Natural killer cell treated with Interleukin-12 subunit alpha and Interleukin-12 subunit beta and Interleukin-15 and Interleukin-18, amount 100 ng/mL, for 72 hours (primary cell): ENCODE results near the gene ZNF335. TPM values are rescaled to one million over a fixed set of nuclear protein-coding genes. Genes with fewer than 3 reads are reported as not detected.

Source experiments
- ATAC-seq, 2 donors: fragments of 150-1000 bp; cut with Tn5 transposase in 1 of 2; sonication (Bioruptor Pico), chemical (Tn5 transposase) in 1 of 2; 2 replicates each; pipeline ENCODE4 v1.10.0; 2021
- DNase-seq: peaks from one replicate; pipeline ENCODE4 v3.0.0; 2022; ENCODE audit warnings: low spot score
- H3K27ac Mint-ChIP-seq, 2 donors: 1 replicate in 1 of 2; 2 replicates in 1 of 2; pipeline ENCODE4 v1.8.0; 2022; ENCODE audit warnings: mixed read lengths in 2 of 2, mild to moderate bottlenecking in 1 of 2, moderate library complexity in 1 of 2
- H3K27me3 Mint-ChIP-seq, 2 donors: 1 replicate in 1 of 2; 2 replicates in 1 of 2; pipeline ENCODE4 v1.8.0; 2022; ENCODE audit warnings: mixed read lengths in 2 of 2
- H3K36me3 Mint-ChIP-seq: one replicate; pipeline ENCODE4 v1.8.0; 2022; ENCODE audit warnings: mixed read lengths
- H3K4me1 Mint-ChIP-seq, 2 donors: 1 replicate in 1 of 2; 2 replicates in 1 of 2; pipeline ENCODE4 v1.8.0; 2022; ENCODE audit warnings: low read depth in 2 of 2, mixed read lengths in 2 of 2, mild to moderate bottlenecking in 1 of 2
- H3K4me3 Mint-ChIP-seq: one replicate; pipeline ENCODE4 v1.8.0; 2022; ENCODE audit warnings: mixed read lengths
- H3K9me3 Mint-ChIP-seq: 2 replicates; pipeline ENCODE4 v1.8.0; 2022; ENCODE audit warnings: mixed read lengths
- total RNA-seq, 2 donors: library from RNA; stranded (reverse); gene quantifications; one replicate each; pipeline ENCODE4 v1.2.3, GENCODE V29; 2022

ZNF335 gene
- total RNA-seq, 2 donors from 2014 or later = 44.4 to 62.6 TPM

GRCh38 chr20:45918779-45919537 lies 53.0 kb downstream of the ZNF335 start:
- Mint-ChIP-seq H3K36me3 (no peaks in the 10 kb centered on the region), H3K4me3 (no peak overlapping the region), H3K27me3 (peaks cover 20 to 21% of the 10 kb centered on the region in 2 donors), H3K9me3 (no peaks in the 10 kb centered on the region), H3K27ac (no peak overlapping the region), H3K4me1 (no peaks in the 10 kb centered on the region)
- ATAC-seq = no peak
- DNase-seq = no peak

GRCh38 chr20:45918182-45918737 lies 53.7 kb downstream of the ZNF335 start:
- Mint-ChIP-seq H3K27me3 (peaks cover 20 to 21% of the 10 kb centered on the region in 2 donors), H3K27ac (no peak overlapping the region), H3K4me1 (no peaks in the 10 kb centered on the region), H3K36me3 (no peaks in the 10 kb centered on the region), H3K9me3 (no peaks in the 10 kb centered on the region), H3K4me3 (no peak overlapping the region)
- DNase-seq (no peak), ATAC-seq (no peak)

GRCh38 chr20:45917790-45918141 lies 54.2 kb downstream of the ZNF335 start:
- Mint-ChIP-seq H3K36me3 (no peaks in the 10 kb centered on the region), H3K27ac (no peak overlapping the region), H3K4me1 (no peaks in the 10 kb centered on the region), H3K27me3 (peaks cover 20 to 21% of the 10 kb centered on the region in 2 donors), H3K4me3 (no peak overlapping the region), H3K9me3 (no peaks in the 10 kb centered on the region)
- ATAC-seq = no peak
- DNase-seq = no peak

DNA sequence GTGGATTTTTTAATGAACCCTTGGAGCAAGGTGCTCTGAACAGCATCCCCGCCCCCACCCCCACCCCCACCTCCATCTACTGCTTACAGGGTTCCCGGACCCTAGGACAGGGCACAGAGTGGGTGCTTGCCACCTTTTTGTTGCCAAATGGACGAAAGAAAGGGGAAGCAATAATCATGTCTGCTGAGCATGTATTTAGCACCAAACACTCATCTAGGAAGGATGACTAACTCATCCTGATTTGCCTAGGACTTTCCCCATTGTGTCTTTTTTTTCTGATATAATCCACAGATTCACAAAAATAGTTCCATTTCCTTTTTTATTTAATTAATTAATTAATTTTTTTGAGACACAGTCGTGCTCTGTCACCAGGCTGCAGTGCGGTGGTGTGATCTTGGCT lies 58.9 kb downstream of the ZNF335 start:
- peaks cover 9 to 12% of the 10 kb centered on the region in 2 donors for H3K27me3 Mint-ChIP-seq
- no peak overlapping the region for H3K27ac Mint-ChIP-seq
- no peak for DNase-seq
- peaks cover 2% of the 10 kb centered on the region for H3K9me3 Mint-ChIP-seq
- H3K4me1 Mint-ChIP-seq = peaks cover 8 to 22% of the 10 kb centered on the region in 2 donors
- no peaks in the 10 kb centered on the region for H3K36me3 Mint-ChIP-seq
- H3K4me3 Mint-ChIP-seq = no peak overlapping the region
- no peak for ATAC-seq

DNA sequence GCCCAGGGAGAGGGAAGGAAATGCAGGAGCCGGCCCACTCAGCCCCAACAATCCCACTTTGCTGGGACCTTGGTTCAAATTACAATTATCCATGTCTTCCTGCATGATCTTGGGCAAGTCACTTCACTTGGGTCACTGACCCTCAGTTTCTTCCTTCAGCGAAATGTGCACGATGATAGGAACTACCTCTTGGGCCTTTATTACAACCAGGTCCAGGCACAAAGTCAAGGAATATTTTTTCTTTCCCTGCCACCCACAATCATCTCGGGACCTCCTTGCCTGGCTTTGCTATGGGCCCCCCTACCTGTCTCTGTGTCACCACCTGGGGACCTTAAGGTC lies 59.7 kb downstream of the ZNF335 start:
- Mint-ChIP-seq H3K27me3 (peaks cover 6 to 12% of the 10 kb centered on the region in 2 donors), H3K36me3 (no peaks in the 10 kb centered on the region), H3K4me1 (peaks cover 8 to 25% of the 10 kb centered on the region in 2 donors), H3K9me3 (peaks cover 2% of the 10 kb centered on the region), H3K27ac (no peak overlapping the region), H3K4me3 (peak overlapping the region; percentile 68)
- no peak for DNase-seq
- ATAC-seq = no peak

DNA sequence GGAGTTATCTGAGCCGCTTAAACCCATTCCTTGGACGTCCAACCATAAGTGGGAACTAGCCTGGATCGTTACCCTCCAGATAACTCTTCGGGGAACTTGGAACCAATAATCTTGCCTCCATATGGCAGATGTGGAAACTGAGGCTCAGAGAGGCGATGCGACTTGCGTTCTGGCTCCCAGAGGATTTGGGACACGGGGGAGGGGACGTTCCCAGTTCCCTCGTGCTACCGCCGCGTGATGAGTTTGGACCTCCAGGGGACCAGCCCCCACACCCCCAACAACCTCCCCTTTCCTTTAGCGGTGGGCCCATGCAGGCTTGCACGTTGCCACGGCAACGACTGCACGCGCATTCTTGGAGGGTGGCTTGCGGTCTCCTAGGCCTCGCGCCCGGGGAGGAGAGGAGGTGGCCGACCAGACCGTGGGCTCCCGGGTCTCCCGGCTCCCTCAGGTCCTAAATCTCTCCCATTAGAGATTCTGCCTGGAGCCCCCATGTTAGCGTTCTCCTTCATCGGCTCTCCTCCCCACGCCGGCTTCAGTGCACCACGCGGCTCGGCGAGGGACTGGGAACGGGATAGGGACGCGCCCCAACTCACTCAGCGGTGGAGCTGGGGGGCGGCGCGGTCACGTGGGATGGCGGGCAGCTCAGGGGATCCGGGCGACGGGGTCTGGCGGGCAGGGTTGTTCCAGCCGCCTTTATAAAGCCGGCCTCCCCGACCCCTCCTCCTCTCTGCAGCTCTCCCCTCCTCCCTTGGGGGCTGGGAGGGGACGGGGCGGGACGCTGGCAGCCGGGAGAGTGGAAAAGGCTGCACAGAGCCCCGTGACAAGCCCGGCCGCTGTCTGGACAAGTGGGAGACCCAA lies 60.3 kb downstream of the ZNF335 start, which contains the start of gene PLTP:
Gene PLTP (minus strand): TSS at position 670 of the 858 bp plus-strand sequence. CDS start 703 bp downstream, outside the sequence.
- DNase-seq (no peak), ATAC-seq (no peak)
- Mint-ChIP-seq H3K4me1 (peaks cover 8 to 25% of the 10 kb centered on the region in 2 donors), H3K4me3 (peak within 1 kb of the TSS; percentile 68), H3K9me3 (peaks cover 2% of the 10 kb centered on the region), H3K36me3 (no peaks in the 10 kb centered on the region), H3K27me3 (peaks cover 6 to 12% of the 10 kb centered on the region in 2 donors), H3K27ac (peak within 1 kb of the TSS; percentile 54 to 78)

- H3K4me3 Mint-ChIP-seq = peak overlapping the region; percentile 68
- H3K27me3 Mint-ChIP-seq = peaks cover 2 to 7% of the 10 kb centered on the region in 2 donors
- H3K9me3 Mint-ChIP-seq = peaks cover 2% of the 10 kb centered on the region
- ATAC-seq (peak; percentile 97 to 98), DNase-seq (peak; percentile 97)
- H3K4me1 Mint-ChIP-seq = peaks cover 8 to 25% of the 10 kb centered on the region in 2 donors
- H3K27ac Mint-ChIP-seq = peak overlapping the region; percentile 54 to 78
- H3K36me3 Mint-ChIP-seq = no peaks in the 10 kb centered on the region
These were observed 61.1 kb downstream of the ZNF335 start for GRCh38 chr20:45910670-45911485.

DNA sequence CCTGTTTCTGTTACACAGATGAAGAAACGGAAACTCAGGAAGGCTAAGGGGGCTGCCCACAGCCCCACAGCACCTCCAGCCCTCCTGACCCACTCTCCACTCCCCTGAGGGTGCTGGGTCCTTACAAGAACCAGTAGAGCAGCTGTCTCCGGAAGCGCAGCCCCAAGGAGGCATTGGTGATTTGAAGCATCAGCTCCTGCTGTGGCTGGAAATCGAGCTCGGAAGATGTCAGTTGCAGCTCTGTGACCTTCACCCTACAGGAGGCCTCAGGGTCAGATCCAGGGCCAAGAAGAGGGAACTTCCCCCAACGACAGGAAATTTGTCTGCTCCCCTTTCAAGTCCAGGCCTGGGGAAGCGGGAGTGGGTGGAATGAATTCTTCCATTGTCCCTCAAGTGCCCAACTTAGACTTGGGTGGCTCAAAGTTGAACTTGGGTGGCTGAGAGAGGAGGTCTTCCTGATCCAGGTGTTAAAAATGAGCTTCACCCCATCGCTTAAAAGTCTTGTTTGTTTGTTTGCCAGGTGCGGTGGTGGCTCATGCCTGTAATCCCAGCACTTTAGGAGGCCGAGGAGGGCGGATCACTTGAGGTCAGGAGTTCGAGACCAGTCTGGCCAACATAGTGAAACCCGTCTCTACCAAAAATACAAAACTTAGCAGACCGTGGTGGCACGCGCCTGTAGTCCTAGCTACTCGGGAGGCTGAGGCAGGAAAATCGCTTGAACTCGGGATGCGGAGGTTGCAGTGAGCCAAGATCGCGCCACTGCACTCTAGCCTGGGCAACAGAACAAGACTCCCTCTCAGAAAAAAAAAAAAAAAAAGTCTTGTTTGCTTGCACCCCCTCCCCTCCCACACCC lies 62.0 kb downstream of the ZNF335 start:
- Mint-ChIP-seq H3K27me3 (peaks cover 2 to 5% of the 10 kb centered on the region in 2 donors), H3K9me3 (peaks cover 2% of the 10 kb centered on the region), H3K27ac (peak overlapping the region; percentile 54 to 78), H3K4me1 (peaks cover 8 to 25% of the 10 kb centered on the region in 2 donors), H3K36me3 (no peaks in the 10 kb centered on the region), H3K4me3 (peak overlapping the region; percentile 68)
- ATAC-seq (no peak), DNase-seq (no peak)

DNA sequence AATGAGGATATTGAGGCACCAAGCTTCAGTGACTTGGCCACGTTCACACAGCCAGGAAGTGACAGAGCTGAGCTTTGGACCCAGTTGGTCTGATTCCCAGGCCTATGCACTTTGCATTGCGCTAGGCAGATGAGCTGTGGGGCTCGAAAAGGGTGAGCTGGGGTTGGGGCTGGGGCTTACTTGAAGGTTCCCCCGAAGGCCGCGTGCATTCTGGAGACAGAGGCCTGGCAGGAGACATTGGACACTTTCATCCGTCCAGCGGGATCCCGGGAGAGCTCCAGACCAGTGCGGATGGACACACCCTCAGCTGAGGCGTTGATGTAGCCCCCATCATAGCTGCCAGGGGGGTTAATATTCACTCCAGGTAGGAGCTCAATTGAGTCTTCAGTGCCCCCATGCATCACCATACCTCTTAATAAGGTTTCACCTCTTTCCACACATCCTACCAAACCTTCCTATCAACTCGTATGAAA lies 62.6 kb downstream of the ZNF335 start:
- peaks cover 0 to 2% of the 10 kb centered on the region in 2 donors for H3K27me3 Mint-ChIP-seq
- H3K4me3 Mint-ChIP-seq = no peak overlapping the region
- ATAC-seq (no peak), DNase-seq (no peak)
- peaks cover 8 to 25% of the 10 kb centered on the region in 2 donors for H3K4me1 Mint-ChIP-seq
- no peak overlapping the region for H3K27ac Mint-ChIP-seq
- H3K9me3 Mint-ChIP-seq = peaks cover 2% of the 10 kb centered on the region
- H3K36me3 Mint-ChIP-seq = no peaks in the 10 kb centered on the region

GRCh38 chr20:45908084-45908483 lies 63.9 kb downstream of the ZNF335 start:
- H3K4me3 Mint-ChIP-seq = no peak overlapping the region

DNA sequence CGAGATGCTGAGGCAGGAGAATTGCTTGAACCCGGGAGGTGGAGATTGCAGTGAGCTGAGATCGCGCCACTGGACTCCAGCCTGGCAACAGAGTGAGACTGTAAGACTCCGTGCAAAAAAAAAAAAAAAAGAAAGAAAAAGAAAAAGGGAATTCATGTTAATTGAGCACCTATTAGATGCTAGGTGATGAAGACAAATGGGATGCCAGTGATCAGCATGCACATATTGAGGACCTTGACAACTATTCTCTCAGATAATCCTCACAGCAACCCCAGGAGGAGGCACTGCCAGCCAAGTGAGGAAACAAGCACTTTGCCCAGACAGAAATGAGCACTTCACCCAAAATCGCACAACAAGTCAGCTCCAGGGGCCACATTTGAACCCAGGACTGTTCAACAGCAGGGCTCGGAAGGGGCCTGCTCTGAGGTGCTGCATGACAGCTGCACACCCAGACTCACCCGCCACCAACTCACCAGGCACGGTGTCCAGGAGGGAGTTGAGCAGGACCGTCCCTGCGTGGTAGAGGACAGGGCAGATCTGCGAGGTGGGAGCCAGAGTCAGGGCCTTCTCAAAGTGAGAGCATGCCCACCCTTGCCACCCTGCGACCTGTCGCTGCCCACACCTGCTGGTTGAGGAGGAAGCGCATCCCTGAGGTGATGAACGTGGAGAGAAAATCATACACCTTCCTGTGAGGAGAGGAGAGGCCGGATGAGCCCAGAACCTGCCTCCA lies 64.6 kb downstream of the ZNF335 start:
- Mint-ChIP-seq H3K4me3 (no peak overlapping the region), H3K9me3 (peaks cover 2% of the 10 kb centered on the region), H3K27me3 (no peaks in the 10 kb centered on the region), H3K27ac (no peak overlapping the region), H3K36me3 (no peaks in the 10 kb centered on the region), H3K4me1 (peaks cover 8 to 23% of the 10 kb centered on the region in 2 donors)
- DNase-seq (no peak), ATAC-seq (no peak)

More at GRCh38 chr20:45908084-45908483, 63.9 kb downstream of the ZNF335 start:
- peaks cover 8 to 25% of the 10 kb centered on the region in 2 donors for H3K4me1 Mint-ChIP-seq
- ATAC-seq (no peak), DNase-seq (no peak)
- H3K9me3 Mint-ChIP-seq = peaks cover 2% of the 10 kb centered on the region
- H3K36me3 Mint-ChIP-seq = no peaks in the 10 kb centered on the region
- no peaks in the 10 kb centered on the region for H3K27me3 Mint-ChIP-seq
- H3K27ac Mint-ChIP-seq = peak overlapping the region in 1 of 2 donors; percentile 18

DNA sequence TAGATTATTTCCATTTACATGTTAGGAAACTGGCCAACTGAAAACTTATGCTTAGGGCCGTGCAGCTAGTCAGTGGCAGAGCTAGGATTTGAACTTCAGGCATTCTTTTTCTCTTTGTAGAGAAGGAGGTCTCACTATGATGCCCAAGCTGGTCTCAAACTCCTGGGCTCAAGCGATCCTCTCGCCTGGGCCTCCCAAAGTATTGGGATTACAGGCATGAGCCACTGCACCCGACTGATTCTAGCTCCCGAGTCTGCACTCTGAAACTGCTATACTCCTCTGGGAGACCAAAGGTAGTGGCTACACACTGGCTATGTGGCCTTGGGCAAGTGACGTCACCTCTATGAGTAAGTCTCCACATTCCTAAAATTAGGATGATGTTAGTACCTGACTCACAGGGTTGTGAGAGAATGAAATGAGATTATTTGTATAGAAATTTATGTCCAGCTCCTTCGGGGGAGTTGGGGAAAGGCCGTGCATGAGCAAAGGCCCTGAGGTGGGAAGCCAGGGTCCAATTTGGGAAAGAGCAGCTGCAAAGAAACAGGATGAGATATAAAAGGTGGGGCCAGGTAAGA lies 66.4 kb downstream of the ZNF335 start:
- ATAC-seq (no peak), DNase-seq (no peak)
- Mint-ChIP-seq H3K4me3 (no peak overlapping the region), H3K27ac (no peak overlapping the region), H3K9me3 (no peaks in the 10 kb centered on the region), H3K27me3 (no peaks in the 10 kb centered on the region), H3K36me3 (no peaks in the 10 kb centered on the region), H3K4me1 (peaks cover 3 to 9% of the 10 kb centered on the region in 2 donors)
